KBM-7 (cell line): ENCODE data around the gene RBFA.

ENCODE experiments used
- DNase-seq: peaks from one replicate; pipeline ENCODE4 v3.0.0-alpha.2; 2015
- in situ Hi-C: fragments of 300-500 bp; cut with MboI; formaldehyde crosslinking; loops from 2 replicates; pipeline ENCODE4 v1.14.3; 2020; ENCODE audit warnings: low sequenced_read_pairs, low pct_unique_long_range_greater_than_20kb, mixed read lengths

RBFA gene

GRCh38 chr18:80067897-80068296 lies 33.7 kb downstream of the RBFA start:
- in situ Hi-C loops: no loop called here

GRCh38 chr18:80068571-80069272 lies 34.5 kb downstream of the RBFA start:
- in situ Hi-C loops: no loop called here

More at GRCh38 chr18:80067897-80068296, 33.7 kb downstream of the RBFA start:
- no peak for DNase-seq

GRCh38 chr18:80070825-80071224 lies 36.6 kb downstream of the RBFA start:
- DNase-seq: no peak
- in situ Hi-C loops: no loop called here

More at GRCh38 chr18:80068571-80069272, 34.5 kb downstream of the RBFA start:
- no peak for DNase-seq

GRCh38 chr18:80074183-80074582 lies 39.9 kb downstream of the RBFA start:
- in situ Hi-C loops: no loop called here
- no peak for DNase-seq

- in situ Hi-C loops: no loop called here
- DNase-seq: no peak
These were observed 40.5 kb downstream of the RBFA start for GRCh38 chr18:80074697-80075096.

GRCh38 chr18:80075940-80076339 lies 41.7 kb downstream of the RBFA start:
- in situ Hi-C loops: no loop called here
- DNase-seq: no peak

- in situ Hi-C loops: no loop called here
- DNase-seq: no peak
These were observed 42.1 kb downstream of the RBFA start for GRCh38 chr18:80076379-80076778.

- in situ Hi-C loops: no loop called here
These were observed 43.6 kb downstream of the RBFA start for GRCh38 chr18:80077873-80078272.

More at GRCh38 chr18:80077873-80078272, 43.6 kb downstream of the RBFA start:
- DNase-seq: no peak
